ENCODE data around the gene MMAB.
A peak's percentile ranks its signal among the peaks of the same experiment; 100 is the strongest.

MMAB gene
- 20.1 to 31.7 reads per million in 2 experiments for total RNA-seq

- peak; percentile 98 for DNase-seq (ENCODE audit: low read depth)
Observed at GRCh38 chr12:109573029-109573913, at the start of gene MMAB, which contains the start of gene MVK. Gene MMAB (minus strand): TSS chr12:109573504. CDS start chr12:109573480, 24 bp downstream. Gene MVK (plus strand): TSS chr12:109573794. CDS start chr12:109574823, 1,029 bp downstream.

DNA sequence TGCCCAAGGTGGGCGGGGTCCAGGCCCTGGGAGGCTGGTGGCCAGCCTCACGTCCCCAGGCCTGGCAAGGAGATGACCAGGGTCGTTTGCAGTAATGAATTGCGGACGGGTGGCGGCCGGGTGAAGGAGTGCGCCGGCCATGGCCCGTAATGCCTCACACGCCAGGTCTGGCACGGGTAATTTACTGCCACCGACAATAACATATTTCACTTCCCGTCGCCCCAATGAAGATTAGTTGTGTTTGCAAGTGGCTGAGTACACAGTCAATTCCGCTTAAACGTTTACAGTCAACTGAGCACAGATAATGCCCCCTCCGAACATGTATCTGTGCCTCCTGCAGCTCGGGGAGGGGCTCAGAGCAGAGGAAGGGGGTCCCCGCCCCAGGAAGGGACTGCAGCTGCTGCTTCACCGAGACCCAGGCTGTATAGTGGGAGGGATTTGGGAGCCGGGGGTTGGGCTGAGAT lies 48.6 kb upstream of the MMAB start:
- no peak for DNase-seq (ENCODE audit: low read depth)

DNA sequence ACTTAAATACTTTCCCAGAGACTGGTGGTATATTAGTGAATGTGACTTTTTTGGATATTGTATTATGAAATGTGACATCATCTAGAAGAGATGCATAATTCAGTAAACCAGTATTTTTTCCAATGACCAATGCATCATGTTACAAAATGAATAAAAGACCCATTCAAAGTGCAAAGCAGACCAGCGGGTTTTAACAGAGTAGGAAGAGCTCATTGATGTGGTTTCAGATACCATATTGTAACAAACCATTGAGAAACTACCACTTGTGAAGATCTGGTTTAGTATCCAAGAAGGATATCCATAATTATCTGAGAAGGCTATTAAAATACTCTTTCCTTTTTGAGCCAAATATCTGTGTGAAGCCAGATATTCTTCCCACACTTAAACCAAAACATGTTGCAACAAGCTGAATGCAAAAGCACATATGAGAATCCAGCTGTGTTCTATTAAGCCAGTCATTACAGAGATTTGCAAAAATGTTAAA lies 47.9 kb upstream of the MMAB start:
- no peak for DNase-seq (ENCODE audit: low read depth)

GRCh38 chr12:109619002-109619604 lies 45.8 kb upstream of the MMAB start:
- DNase-seq (ENCODE audit: low read depth), result no peak

- no peak for DNase-seq (ENCODE audit: low read depth)
Observed at GRCh38 chr12:109618082-109618481, 44.8 kb upstream of the MMAB start.

GRCh38 chr12:109617491-109617890 lies 44.2 kb upstream of the MMAB start:
- no peak for DNase-seq (ENCODE audit: low read depth)

DNA sequence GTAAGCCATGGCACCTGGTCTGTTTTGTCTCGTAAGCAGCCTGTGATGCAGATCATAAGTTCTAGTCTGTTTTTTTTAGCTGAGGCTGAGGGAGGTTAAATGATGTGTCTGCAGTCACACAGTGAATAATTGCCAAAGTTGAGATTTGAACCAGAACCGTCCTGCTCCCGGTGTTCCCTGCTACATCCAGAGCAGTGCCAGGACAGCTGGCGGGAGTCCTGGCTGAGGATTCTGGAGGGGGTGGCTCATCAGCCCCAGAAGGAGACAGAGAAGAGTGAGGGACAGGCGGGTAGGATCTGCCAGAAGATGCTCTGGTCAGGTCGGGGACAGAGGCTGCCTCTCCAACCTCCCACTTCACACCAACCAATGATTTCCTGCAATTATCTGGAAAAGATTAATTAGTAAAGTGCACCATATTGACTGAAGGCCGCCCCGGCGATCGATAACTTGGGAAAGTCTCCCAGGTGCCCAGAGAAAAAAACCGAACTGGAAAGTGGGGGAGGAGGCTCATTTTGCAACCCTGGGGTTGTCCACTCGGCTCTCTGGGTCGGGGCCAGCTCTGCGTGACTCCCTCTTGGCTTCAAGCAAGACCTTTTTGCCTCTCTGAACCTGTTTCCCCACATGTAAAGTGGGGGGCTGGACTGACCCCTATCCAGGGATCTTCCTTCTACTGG lies 42.4 kb upstream of the MMAB start:
- no peak for DNase-seq (ENCODE audit: low read depth)

- DNase-seq (ENCODE audit: low read depth), result no peak
Observed at GRCh38 chr12:109613649-109614455, 40.5 kb upstream of the MMAB start.

DNA sequence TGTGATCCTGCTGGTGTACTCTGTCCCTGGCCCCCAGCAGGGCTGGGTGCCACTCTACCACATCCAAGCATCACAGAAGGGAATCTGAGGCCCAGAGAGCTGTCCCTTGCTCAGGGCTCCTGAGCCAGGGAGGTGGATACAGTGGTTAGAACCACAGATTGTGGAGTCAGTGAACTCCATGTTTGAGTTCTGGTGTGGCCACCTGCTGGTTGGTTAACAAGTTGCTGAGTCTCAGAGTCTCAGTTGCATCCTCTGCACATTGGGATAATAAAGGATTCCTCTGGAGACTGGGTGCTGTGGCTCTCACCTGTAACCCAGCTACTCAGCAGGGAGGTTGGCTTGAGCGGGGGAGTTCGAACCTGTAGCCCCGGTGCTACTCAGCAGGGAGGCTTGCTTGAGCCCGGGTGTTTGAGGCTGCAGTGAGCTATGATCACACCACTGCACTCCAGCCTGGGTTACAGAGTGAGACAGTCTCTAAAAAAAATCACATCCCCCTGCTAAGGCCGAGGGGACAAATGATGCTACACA lies 39.7 kb upstream of the MMAB start:
- no peak for DNase-seq (ENCODE audit: low read depth)

GRCh38 chr12:109612003-109612402 lies 38.7 kb upstream of the MMAB start:
- DNase-seq (ENCODE audit: low read depth), result no peak

- DNase-seq (ENCODE audit: low read depth), result no peak
Observed at GRCh38 chr12:109611223-109611622, 37.9 kb upstream of the MMAB start.

GRCh38 chr12:109610523-109610922 lies 37.2 kb upstream of the MMAB start:
- DNase-seq (ENCODE audit: low read depth), result no peak

DNA sequence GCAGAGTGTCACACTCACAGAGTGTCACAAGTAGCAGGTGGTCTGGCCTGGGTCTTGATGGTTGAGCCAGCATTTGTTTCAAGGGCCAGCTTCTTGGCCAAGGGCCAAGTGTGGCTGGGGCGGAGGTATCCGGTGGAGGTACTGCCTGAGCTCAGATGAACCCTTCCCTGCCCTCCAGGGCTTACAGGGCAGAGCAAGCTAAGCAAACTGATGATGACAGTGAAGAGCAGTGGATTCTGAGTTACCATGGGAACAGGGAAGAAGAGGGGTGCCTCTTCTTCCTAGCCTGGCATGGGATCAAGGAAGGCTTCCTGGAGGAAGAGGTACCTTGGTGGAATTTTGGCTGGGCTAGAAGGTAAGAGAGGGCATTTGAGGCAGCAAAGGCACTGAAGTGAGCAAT lies 36.0 kb upstream of the MMAB start:
- no peak for DNase-seq (ENCODE audit: low read depth)

DNA sequence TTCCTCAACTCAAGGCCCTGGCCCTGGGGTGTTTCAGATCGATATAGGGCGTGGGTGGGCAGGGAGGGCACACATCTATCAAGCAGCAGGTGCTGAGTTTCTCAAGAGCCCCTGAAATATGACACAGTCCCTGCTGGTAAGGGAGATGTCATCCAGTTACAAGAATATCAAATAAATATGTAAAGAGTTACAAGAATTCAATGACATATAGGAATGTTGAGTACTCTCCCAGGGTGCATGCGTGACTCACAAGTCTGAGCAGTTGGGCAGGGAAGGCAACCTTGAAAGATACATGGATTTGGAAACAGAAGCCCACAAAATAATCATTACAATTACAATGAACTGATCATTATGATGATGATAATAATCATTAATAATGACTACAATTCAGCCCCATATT lies 35.5 kb upstream of the MMAB start:
- DNase-seq (ENCODE audit: low read depth), result no peak

- no peak for DNase-seq (ENCODE audit: low read depth)
Observed at GRCh38 chr12:109608270-109608669, 35.0 kb upstream of the MMAB start.

DNA sequence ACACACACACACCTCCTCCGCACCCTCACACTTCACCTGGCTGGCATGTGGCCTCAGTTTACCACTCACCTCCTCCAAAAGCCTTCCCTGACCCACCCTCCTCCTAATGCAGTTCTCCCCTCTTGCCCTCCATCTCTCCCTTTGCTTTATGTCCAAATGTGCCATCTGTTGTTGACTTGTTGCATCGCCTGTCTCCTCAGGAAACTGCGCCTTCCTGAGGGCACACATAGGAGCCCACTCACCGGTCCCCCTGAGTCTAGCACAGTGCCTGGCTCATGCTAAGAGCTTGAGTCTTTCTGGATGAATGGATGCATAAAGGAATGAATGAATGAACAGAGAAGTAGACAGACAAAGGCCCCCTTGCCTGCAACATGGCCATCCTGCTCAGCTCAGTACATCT lies 34.3 kb upstream of the MMAB start:
- no peak for DNase-seq (ENCODE audit: low read depth)

GRCh38 chr12:109606320-109607028 lies 33.2 kb upstream of the MMAB start:
- DNase-seq (ENCODE audit: low read depth), result no peak

- DNase-seq (ENCODE audit: low read depth), result no peak
Observed at GRCh38 chr12:109605599-109606228, 32.4 kb upstream of the MMAB start.

DNA sequence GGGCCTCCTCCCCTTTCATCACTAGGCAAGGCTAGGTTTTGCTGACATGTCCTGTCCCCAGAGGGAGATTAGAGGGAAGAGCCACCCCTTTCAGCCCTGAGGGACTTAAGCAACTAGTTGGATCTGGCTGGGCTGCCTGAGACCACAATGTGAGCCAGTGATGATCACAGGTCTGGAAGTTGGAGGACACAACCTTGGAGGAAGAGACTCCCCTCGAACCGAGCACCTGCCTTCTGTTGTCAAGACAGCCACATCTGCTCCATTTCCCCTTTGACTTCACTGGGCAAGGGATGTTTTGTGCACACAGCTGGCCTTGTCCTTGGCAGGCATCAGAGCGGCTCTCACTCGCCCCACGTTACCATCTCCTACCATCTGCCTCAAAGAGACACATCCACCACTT lies 31.7 kb upstream of the MMAB start:
- DNase-seq (ENCODE audit: low read depth), result no peak

DNA sequence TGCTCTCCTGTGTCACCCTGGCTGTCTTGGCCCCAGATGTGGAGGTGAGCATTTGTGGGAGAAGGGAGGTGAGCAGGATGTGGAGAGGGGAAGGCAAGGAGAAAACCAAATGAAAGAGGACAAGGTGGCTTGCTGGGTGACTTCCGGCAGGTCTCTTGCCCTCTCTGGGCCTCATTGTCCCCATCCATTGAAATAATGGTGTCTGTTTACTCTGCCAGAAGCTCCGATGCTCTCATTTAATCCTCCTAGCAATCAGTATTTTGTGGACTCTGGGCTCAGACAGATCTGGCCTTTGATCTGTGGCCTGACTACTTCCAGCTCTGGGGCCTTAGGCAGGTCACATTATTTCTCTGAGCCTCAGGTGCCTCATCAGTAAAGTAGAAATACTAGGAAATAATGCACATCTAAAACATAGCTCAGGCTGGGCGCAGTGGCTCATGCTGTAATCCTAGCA lies 30.9 kb upstream of the MMAB start:
- DNase-seq (ENCODE audit: low read depth), result no peak

All from T follicular helper cell (primary cell).